Gastroesophageal sphincter (tissue), 4 donors: Measurements from ENCODE around the gene PWWP2B. TPM values are rescaled to one million over a fixed set of nuclear protein-coding genes. Genes with fewer than 3 reads are reported as not detected.

ENCODE experiments used
- ATAC-seq: fragments of 150-250 bp; one replicate; pipeline ENCODE4 v1.9.1; 2016; ENCODE audit warnings: mild to moderate bottlenecking, moderate library complexity
- H3K27ac ChIP-seq, 4 donors: fragments of 200-600 bp; sonication (generic) in 3 of 4; 1 replicate in 3 of 4; 2 replicates in 1 of 4; pipeline ENCODE4 v1.5.1; 2016 to 2019
- H3K27me3 ChIP-seq: fragments of 200-600 bp; sonication (generic); one replicate; pipeline ENCODE4 v1.5.1; 2019
- H3K36me3 ChIP-seq, 2 donors: fragments of 200-600 bp; sonication (generic); one replicate each; pipeline ENCODE4 v1.5.1; 2019; ENCODE audit warnings: control low read depth in 1 of 2
- H3K4me1 ChIP-seq, 3 donors: fragments of 200-600 bp; sonication (generic); 1 replicate in 2 of 3; 2 replicates in 1 of 3; pipeline ENCODE4 v1.5.1; 2016 to 2019; ENCODE audit warnings: control low read depth in 2 of 3
- H3K4me3 ChIP-seq, 2 donors: fragments of 200-600 bp; sonication (generic); one replicate each; pipeline ENCODE4 v1.5.1; 2019; ENCODE audit warnings: mild to moderate bottlenecking in 1 of 2, moderate library complexity in 1 of 2
- H3K9me3 ChIP-seq, 3 donors: fragments of 200-600 bp; sonication (generic); one replicate each; pipeline ENCODE4 v1.5.1; 2017 to 2019; ENCODE audit warnings: control low read depth in 2 of 3
- EP300 ChIP-seq: sonication (generic); formaldehyde crosslinking; IDR thresholded peaks from one replicate; pipeline ENCODE4 v1.6.1; 2017; ENCODE audit warnings: antibody characterized with exemption, mild to moderate bottlenecking
- POLR2A ChIP-seq, 2 donors: fragments of 450-650 bp; IDR thresholded peaks; one replicate each; pipeline ENCODE4 v1.6.1; 2017; ENCODE audit warnings: antibody characterized with exemption in 2 of 2, mild to moderate bottlenecking in 2 of 2, moderate library complexity in 1 of 2
- POLR2AphosphoS5 ChIP-seq: sonication (generic); formaldehyde crosslinking; IDR thresholded peaks from one replicate; pipeline ENCODE4 v1.6.1; 2017; ENCODE audit warnings: antibody characterized with exemption
- WGBS, 2 donors: methylation state at CpG; one replicate each; pipeline ENCODE4 v1.1.5; 2018; ENCODE audit warnings: low coverage in 1 of 2; 5-methylcytosine and 5-hydroxymethylcytosine counted together
- total RNA-seq, 4 donors: library from RNA; depleted of rRNA; stranded (reverse); fragments of >200 nt; gene quantifications; one replicate each; pipeline ENCODE4 v1.1.0, GENCODE V29; 2016
- TF ChIP-seq, protein P1 (sequence below), 4 experiments: fragments of 200-600 bp in 2 of 4; fragments of 450-650 bp in 2 of 4; sonication (generic) in 1 of 4; IDR thresholded peaks; one replicate each; pipeline ENCODE4 v1.5.1; 2017 to 2019; ENCODE audit warnings: antibody characterized with exemption in 4 of 4, mild to moderate bottlenecking in 2 of 4, moderate library complexity in 2 of 4

Gene PWWP2B
- total RNA-seq, 4 donors from 2014 or later = 11.3 to 17.1 (median 14.8) TPM

DNA sequence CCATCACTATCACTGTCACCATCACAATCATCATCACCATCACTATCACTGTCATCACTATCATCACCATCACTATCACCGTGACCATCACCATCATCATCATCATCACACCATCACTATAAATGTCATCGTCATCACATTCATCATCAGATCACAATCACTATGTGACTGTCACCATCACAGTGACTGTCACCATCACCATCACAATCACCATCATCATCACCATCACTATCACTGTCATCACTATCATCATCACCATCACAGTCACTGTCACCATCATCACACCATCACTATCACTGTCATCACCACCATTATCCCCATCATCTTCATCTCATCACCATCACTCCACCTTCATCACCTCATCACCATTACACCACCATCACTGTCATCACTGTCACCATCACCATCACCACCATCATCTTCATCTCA lies 31.0 kb downstream of the PWWP2B start:
- Histone ChIP-seq H3K36me3 (peaks cover 0 to 6% of the 10 kb centered on the region in 2 donors), H3K4me1 (peaks cover 0 to 24% (median 11%) of the 10 kb centered on the region in 3 donors), H3K27me3 (no peaks in the 10 kb centered on the region), H3K4me3 (no peak overlapping the region), H3K27ac (no peak overlapping the region), H3K9me3 (no peaks in the 10 kb centered on the region)
- TF ChIP-seq, protein P1, sequence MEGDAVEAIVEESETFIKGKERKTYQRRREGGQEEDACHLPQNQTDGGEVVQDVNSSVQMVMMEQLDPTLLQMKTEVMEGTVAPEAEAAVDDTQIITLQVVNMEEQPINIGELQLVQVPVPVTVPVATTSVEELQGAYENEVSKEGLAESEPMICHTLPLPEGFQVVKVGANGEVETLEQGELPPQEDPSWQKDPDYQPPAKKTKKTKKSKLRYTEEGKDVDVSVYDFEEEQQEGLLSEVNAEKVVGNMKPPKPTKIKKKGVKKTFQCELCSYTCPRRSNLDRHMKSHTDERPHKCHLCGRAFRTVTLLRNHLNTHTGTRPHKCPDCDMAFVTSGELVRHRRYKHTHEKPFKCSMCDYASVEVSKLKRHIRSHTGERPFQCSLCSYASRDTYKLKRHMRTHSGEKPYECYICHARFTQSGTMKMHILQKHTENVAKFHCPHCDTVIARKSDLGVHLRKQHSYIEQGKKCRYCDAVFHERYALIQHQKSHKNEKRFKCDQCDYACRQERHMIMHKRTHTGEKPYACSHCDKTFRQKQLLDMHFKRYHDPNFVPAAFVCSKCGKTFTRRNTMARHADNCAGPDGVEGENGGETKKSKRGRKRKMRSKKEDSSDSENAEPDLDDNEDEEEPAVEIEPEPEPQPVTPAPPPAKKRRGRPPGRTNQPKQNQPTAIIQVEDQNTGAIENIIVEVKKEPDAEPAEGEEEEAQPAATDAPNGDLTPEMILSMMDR (IDR thresholded peaks at IDR 0.05) = no peak
- TF ChIP-seq POLR2A (IDR thresholded peaks at IDR 0.05) (no peak), POLR2AphosphoS5 (no peak), EP300 (no peak)
- 86 to 100% methylated on average over 2 of the region's 2 CpGs for WGBS, 2 donors
- ATAC-seq = no peak

DNA sequence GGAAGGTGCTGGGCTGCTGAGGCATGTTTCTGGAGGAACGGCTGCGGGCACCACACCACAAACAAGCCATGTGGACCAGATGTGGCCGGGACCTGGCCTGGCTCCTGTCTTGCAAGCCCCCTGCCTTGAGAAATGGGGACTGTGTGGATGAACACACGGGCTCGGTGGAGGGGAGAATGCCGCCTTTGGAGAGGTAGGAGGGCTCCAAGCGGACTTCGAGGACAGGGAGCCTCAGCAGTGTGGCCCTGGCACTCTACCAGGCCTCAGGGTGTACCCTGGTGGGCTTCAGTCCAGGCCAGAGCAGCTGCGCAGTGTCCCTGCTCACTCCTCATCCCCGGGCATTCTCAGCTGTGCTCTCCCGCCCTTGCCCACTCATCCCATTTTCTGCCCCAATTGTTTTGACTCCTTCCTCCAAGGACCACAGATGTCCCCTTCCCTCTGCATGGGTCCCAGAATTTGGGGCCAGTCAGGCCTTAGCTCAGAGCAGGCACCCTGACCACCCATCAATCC lies 31.5 kb downstream of the PWWP2B start:
- WGBS, 2 donors = 95% methylated on average over 4 of the region's 11 CpGs; no CpG with 5 or more reads in 1 of the 2 donors
- H3K9me3 ChIP-seq = no peaks in the 10 kb centered on the region

DNA sequence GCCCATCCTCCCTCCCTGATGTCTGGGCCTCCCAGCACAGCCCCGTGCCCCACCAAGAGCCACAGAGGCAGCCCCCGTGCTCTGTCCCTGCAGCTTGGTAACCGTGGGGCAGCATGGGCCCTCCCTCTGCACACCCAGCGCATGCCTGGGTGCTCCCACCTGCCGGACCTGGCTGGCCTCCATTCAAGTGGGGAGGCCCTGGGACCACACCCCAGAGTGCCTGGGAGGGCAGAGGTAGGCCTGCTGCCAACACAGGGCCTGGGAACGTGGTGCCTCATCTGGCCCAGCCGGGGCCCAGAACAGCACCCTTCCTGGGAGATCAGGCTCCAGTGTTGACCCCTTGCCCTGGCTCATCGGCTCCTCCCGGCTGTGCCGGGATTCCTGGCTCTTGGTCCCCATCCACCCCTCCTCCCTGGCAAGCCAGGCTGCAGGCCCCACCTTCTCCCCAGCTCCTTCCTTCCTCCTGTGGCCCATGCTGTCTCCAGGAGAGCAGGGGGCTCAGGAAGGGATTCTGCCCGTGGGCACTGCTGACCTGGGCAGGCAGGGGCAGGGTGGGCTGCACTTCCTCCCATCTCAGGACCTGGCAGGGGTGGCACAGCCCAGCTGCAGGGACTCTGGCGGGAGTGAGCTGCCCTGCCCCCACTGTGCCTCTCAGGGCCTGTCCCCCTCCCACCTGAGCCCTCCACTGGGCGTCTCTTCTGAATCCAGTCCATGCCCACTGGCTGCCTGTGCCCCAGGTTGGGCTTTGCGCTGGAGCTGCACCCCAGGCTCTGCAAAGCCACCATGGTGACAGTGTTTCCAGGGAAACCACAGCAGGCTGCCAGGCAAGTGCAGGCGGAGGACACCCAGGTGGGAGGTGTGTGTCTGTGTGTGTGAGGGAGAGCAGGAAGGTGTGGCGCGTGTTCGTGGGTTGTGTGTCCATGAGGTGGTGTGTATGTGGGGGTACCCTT lies 32.6 kb downstream of the PWWP2B start:
- Histone ChIP-seq H3K4me3 (no peak overlapping the region), H3K27ac (no peak overlapping the region), H3K27me3 (no peaks in the 10 kb centered on the region), H3K4me1 (peaks cover 0 to 12% (median 5%) of the 10 kb centered on the region in 3 donors), H3K36me3 (peaks cover 0 to 6% of the 10 kb centered on the region in 2 donors), H3K9me3 (no peaks in the 10 kb centered on the region)
- no peak for ATAC-seq
- TF ChIP-seq POLR2A (IDR thresholded peaks at IDR 0.05) (no peak), EP300 (no peak)
- TF ChIP-seq, protein P1 (IDR thresholded peaks at IDR 0.05) = no peak
- whole genome bisulfite sequencing, 2 donors = 53 to 71% methylated on average over 2 to 4 of the region's 18 CpGs

More for the DNA sequence above, 31.5 kb downstream of the PWWP2B start:
- Histone ChIP-seq H3K27ac (no peak overlapping the region), H3K27me3 (no peaks in the 10 kb centered on the region), H3K36me3 (peaks cover 0 to 6% of the 10 kb centered on the region in 2 donors), H3K4me1 (peaks cover 0 to 18% (median 5%) of the 10 kb centered on the region in 3 donors), H3K4me3 (no peak overlapping the region)
- TF ChIP-seq EP300 = no peak
- no peak for TF ChIP-seq POLR2A (IDR thresholded peaks at IDR 0.05)
- TF ChIP-seq, protein P1 (IDR thresholded peaks at IDR 0.05) = no peak
- no peak for TF ChIP-seq POLR2AphosphoS5
- no peak for ATAC-seq

DNA sequence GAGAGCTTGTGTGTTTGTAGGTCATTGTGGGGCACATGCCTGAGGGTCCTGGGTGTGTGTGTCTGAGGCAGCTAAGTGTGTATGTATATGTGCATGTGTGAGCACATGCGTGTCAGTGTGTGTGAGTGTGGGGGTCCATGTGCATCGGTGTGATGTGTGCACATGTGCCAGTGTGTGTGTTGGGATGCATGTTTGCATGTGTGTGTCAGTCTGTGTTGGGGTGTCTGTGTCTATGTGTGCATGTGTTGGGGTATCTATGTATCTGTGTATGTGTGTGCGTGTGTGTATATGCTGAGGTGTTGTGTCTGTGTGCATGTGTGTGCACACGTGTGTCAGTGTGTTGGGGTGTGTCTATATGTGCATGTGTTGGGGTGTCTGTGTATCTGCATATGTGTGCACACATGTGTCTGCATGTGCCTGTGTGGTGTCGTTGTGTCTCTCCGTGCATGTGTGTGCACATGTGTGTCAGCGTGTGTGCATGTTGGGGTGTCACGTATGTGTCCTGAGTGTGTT lies 33.3 kb downstream of the PWWP2B start:
- Histone ChIP-seq H3K27me3 (no peaks in the 10 kb centered on the region), H3K4me3 (no peak overlapping the region), H3K9me3 (no peaks in the 10 kb centered on the region), H3K27ac (no peak overlapping the region), H3K36me3 (peaks cover 0 to 6% of the 10 kb centered on the region in 2 donors), H3K4me1 (peaks cover 0 to 12% (median 5%) of the 10 kb centered on the region in 3 donors)
- ATAC-seq = no peak
- 88 to 100% methylated on average over 1 to 7 of the region's 8 CpGs for WGBS, 2 donors
- TF ChIP-seq EP300 (no peak), POLR2AphosphoS5 (no peak), POLR2A (IDR thresholded peaks at IDR 0.05) (no peak)
- TF ChIP-seq, protein P1 (IDR thresholded peaks at IDR 0.05) = no peak
